PFSK-1 (cell line): ENCODE results near the gene ZSWIM6.

Experiments
- SIN3A ChIP-seq: IDR thresholded peaks from 2 replicates; pipeline ENCODE4 v1.6.1; 2012; ENCODE audit warnings: mild to moderate bottlenecking, low read length, moderate library complexity, borderline replicate concordance; ENCODE audit not compliant: insufficient read depth
- TF ChIP-seq, protein P1 (sequence below), 2 experiments: IDR thresholded peaks; 2 replicates each; pipeline versions ENCODE4 v1.6.1 to v1.8.0; 2011 to 2012; ENCODE audit warnings: low read depth in 2 of 2, low read length in 2 of 2, control low read depth in 1 of 2, inconsistent platforms in 1 of 2, mild to moderate bottlenecking in 1 of 2, moderate library complexity in 1 of 2; ENCODE audit not compliant: insufficient read depth in 1 of 2

- TF ChIP-seq, protein P1, sequence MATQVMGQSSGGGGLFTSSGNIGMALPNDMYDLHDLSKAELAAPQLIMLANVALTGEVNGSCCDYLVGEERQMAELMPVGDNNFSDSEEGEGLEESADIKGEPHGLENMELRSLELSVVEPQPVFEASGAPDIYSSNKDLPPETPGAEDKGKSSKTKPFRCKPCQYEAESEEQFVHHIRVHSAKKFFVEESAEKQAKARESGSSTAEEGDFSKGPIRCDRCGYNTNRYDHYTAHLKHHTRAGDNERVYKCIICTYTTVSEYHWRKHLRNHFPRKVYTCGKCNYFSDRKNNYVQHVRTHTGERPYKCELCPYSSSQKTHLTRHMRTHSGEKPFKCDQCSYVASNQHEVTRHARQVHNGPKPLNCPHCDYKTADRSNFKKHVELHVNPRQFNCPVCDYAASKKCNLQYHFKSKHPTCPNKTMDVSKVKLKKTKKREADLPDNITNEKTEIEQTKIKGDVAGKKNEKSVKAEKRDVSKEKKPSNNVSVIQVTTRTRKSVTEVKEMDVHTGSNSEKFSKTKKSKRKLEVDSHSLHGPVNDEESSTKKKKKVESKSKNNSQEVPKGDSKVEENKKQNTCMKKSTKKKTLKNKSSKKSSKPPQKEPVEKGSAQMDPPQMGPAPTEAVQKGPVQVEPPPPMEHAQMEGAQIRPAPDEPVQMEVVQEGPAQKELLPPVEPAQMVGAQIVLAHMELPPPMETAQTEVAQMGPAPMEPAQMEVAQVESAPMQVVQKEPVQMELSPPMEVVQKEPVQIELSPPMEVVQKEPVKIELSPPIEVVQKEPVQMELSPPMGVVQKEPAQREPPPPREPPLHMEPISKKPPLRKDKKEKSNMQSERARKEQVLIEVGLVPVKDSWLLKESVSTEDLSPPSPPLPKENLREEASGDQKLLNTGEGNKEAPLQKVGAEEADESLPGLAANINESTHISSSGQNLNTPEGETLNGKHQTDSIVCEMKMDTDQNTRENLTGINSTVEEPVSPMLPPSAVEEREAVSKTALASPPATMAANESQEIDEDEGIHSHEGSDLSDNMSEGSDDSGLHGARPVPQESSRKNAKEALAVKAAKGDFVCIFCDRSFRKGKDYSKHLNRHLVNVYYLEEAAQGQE (IDR thresholded peaks at IDR 0.05; ENCODE audit: insufficient read depth in 1 of 2, low read depth in 2 of 2, low read length in 2 of 2), result no peak
- TF ChIP-seq SIN3A, result no peak
Measured at GRCh38 chr5:61416420-61416819, 84.4 kb downstream of the ZSWIM6 start.
